Measurements from ENCODE around the gene PSMD14. TPM values are rescaled to one million over a fixed set of nuclear protein-coding genes. Genes with fewer than 3 reads are reported as not detected.

Gene PSMD14
- total and polyA plus RNA-seq, 2 donors (not counting 1 experiment from before 2014, with no cell fraction given) = 69.2 to 87.5 TPM

GRCh38 chr2:161406316-161406715, 98.1 kb downstream of the PSMD14 start:
- Histone ChIP-seq H3K36me3 (ENCODE audit: control insufficient read depth, insufficient read depth, low read length) (no peaks in the 10 kb centered on the region), H4K20me1 (ENCODE audit: control insufficient read depth, extremely low read depth, insufficient read depth, low read length) (no peaks in the 10 kb centered on the region), H3K4me3 (replicated peaks in 1 of 4; ENCODE audit: control extremely low read depth in 1 of 4, insufficient read depth in 1 of 4, low read depth in 3 of 4, low read length in 4 of 4) (no peak overlapping the region), H3K4me1 (ENCODE audit: control insufficient read depth, extremely low read depth, insufficient read depth, low read length) (no peaks in the 10 kb centered on the region), H3K9ac (ENCODE audit: insufficient read depth, low read length) (no peak overlapping the region), H3K79me2 (ENCODE audit: control insufficient read depth, insufficient read depth, low read length) (no peaks in the 10 kb centered on the region), H3K9me3 (ENCODE audit: control insufficient read depth, insufficient read depth, low read depth, low read length) (no peaks in the 10 kb centered on the region), H2AFZ (ENCODE audit: low read length) (no peak overlapping the region), H3K27ac (ENCODE audit: insufficient read depth, low read length) (no peak overlapping the region), H3K27me3 (ENCODE audit: control insufficient read depth, insufficient read depth, low read length) (no peaks in the 10 kb centered on the region), H3K4me2 (ENCODE audit: extremely low read depth, insufficient read depth, low read length) (no peak overlapping the region)
- TF ChIP-seq EZH2 (IDR thresholded peaks at IDR 0.05; ENCODE audit: low read length, missing control alignments) (no peak), CTCF (conservative IDR thresholded peaks at IDR 0.05 in 1 of 2, IDR thresholded peaks at IDR 0.05 in 1 of 2; ENCODE audit: low read depth in 1 of 2, low read length in 2 of 2) (no peak)
- no peak for DNase-seq (ENCODE audit: low read depth in 2 of 2)

- Histone ChIP-seq H3K79me2 (ENCODE audit: control insufficient read depth, insufficient read depth, low read length) (no peaks in the 10 kb centered on the region), H3K27me3 (ENCODE audit: control insufficient read depth, insufficient read depth, low read length) (no peaks in the 10 kb centered on the region), H3K27ac (ENCODE audit: insufficient read depth, low read length) (no peak overlapping the region), H3K4me2 (ENCODE audit: extremely low read depth, insufficient read depth, low read length) (no peak overlapping the region), H3K36me3 (ENCODE audit: control insufficient read depth, insufficient read depth, low read length) (no peaks in the 10 kb centered on the region), H3K9ac (ENCODE audit: insufficient read depth, low read length) (no peak overlapping the region), H4K20me1 (ENCODE audit: control insufficient read depth, extremely low read depth, insufficient read depth, low read length) (no peaks in the 10 kb centered on the region), H3K9me3 (ENCODE audit: control insufficient read depth, insufficient read depth, low read depth, low read length) (no peaks in the 10 kb centered on the region), H3K4me1 (ENCODE audit: control insufficient read depth, extremely low read depth, insufficient read depth, low read length) (no peaks in the 10 kb centered on the region), H3K4me3 (replicated peaks in 1 of 4; ENCODE audit: control extremely low read depth in 1 of 4, insufficient read depth in 1 of 4, low read depth in 3 of 4, low read length in 4 of 4) (no peak overlapping the region), H2AFZ (ENCODE audit: low read length) (no peak overlapping the region)
- TF ChIP-seq CTCF (conservative IDR thresholded peaks at IDR 0.05 in 1 of 2, IDR thresholded peaks at IDR 0.05 in 1 of 2; ENCODE audit: low read depth in 1 of 2, low read length in 2 of 2) (no peak), EZH2 (IDR thresholded peaks at IDR 0.05; ENCODE audit: low read length, missing control alignments) (no peak)
- no peak for DNase-seq (ENCODE audit: low read depth in 2 of 2)
Observed at GRCh38 chr2:161407597-161407996, 99.4 kb downstream of the PSMD14 start.

- H2AFZ ChIP-seq (ENCODE audit: low read length) = no peak overlapping the region
Observed at GRCh38 chr2:161409308-161409907, 101.2 kb downstream of the PSMD14 start.

More at GRCh38 chr2:161409308-161409907, 101.2 kb downstream of the PSMD14 start:
- H3K4me3 ChIP-seq (replicated peaks in 1 of 4; ENCODE audit: control extremely low read depth in 1 of 4, insufficient read depth in 1 of 4, low read depth in 3 of 4, low read length in 4 of 4) = no peak overlapping the region
- no peaks in the 10 kb centered on the region for H3K79me2 ChIP-seq (ENCODE audit: control insufficient read depth, insufficient read depth, low read length)
- H3K4me2 ChIP-seq (ENCODE audit: extremely low read depth, insufficient read depth, low read length) = no peak overlapping the region
- H4K20me1 ChIP-seq (ENCODE audit: control insufficient read depth, extremely low read depth, insufficient read depth, low read length) = no peaks in the 10 kb centered on the region
- DNase-seq (ENCODE audit: low read depth in 2 of 2) = no peak
- no peaks in the 10 kb centered on the region for H3K36me3 ChIP-seq (ENCODE audit: control insufficient read depth, insufficient read depth, low read length)
- no peaks in the 10 kb centered on the region for H3K27me3 ChIP-seq (ENCODE audit: control insufficient read depth, insufficient read depth, low read length)
- H3K9me3 ChIP-seq (ENCODE audit: control insufficient read depth, insufficient read depth, low read depth, low read length) = no peaks in the 10 kb centered on the region
- no peaks in the 10 kb centered on the region for H3K4me1 ChIP-seq (ENCODE audit: control insufficient read depth, extremely low read depth, insufficient read depth, low read length)
- H3K9ac ChIP-seq (ENCODE audit: insufficient read depth, low read length) = no peak overlapping the region
- H3K27ac ChIP-seq (ENCODE audit: insufficient read depth, low read length) = no peak overlapping the region
- no peak for TF ChIP-seq CTCF (conservative IDR thresholded peaks at IDR 0.05 in 1 of 2, IDR thresholded peaks at IDR 0.05 in 1 of 2; ENCODE audit: low read depth in 1 of 2, low read length in 2 of 2)
- no peak for TF ChIP-seq EZH2 (IDR thresholded peaks at IDR 0.05; ENCODE audit: low read length, missing control alignments)

All from fibroblast of lung (primary cell).